K562 (cell line): ENCODE data around the gene ICAM2. TPM values are rescaled to one million over a fixed set of nuclear protein-coding genes. Genes with fewer than 3 reads are reported as not detected.

Experiments
- BRF2 ChIP-seq: IDR thresholded peaks from 3 replicates; pipeline ENCODE4 v1.6.1; 2011; ENCODE audit warnings: borderline replicate concordance, mild to moderate bottlenecking; ENCODE audit not compliant: insufficient read length, insufficient read depth
- CTCF ChIP-seq, 3 experiments: IDR thresholded peaks in 2 of 3; conservative IDR thresholded peaks in 1 of 3; 2 replicates each; pipeline ENCODE4 v1.5.1; 2011 to 2012; ENCODE audit warnings: low read length in 3 of 3, mild to moderate bottlenecking in 3 of 3, control low read depth in 2 of 3, improper control_type of control experiment in 1 of 3, inconsistent platforms in 1 of 3, low read depth in 1 of 3, mixed read lengths in 1 of 3, moderate library complexity in 1 of 3; ENCODE audit not compliant: insufficient read depth in 2 of 3
- FIP1L1 ChIP-seq: fragments of 200-400 bp; formaldehyde crosslinking; IDR thresholded peaks from 2 replicates; pipeline ENCODE4 v1.6.1; 2018; ENCODE audit warnings: mild to moderate bottlenecking, low read depth, low read length; ENCODE audit not compliant: poor library complexity, severe bottlenecking
- KHSRP ChIP-seq: fragments of 450-650 bp; IDR thresholded peaks from 2 replicates; pipeline ENCODE4 v1.6.1; 2017
- MCM2 ChIP-seq: fragments of 450-650 bp; IDR thresholded peaks from 2 replicates; pipeline ENCODE4 v1.6.1; 2017; ENCODE audit warnings: low read depth, mild to moderate bottlenecking
- MYBL2 ChIP-seq, 2 experiments: fragments of 450-650 bp in 1 of 2; sonication (generic) in 1 of 2; formaldehyde crosslinking in 1 of 2; IDR thresholded peaks; 2 replicates each; pipeline versions ENCODE4 v1.6.1 to v1.8.1; 2017 to 2022; ENCODE audit warnings: borderline replicate concordance in 1 of 2, inconsistent platforms in 1 of 2, low read depth in 1 of 2, mild to moderate bottlenecking in 1 of 2, missing genetic modification reagents in 1 of 2, moderate library complexity in 1 of 2
- NONO ChIP-seq, 2 experiments: fragments of 200-400 bp in 1 of 2; fragments of 450-650 bp in 1 of 2; formaldehyde crosslinking in 1 of 2; IDR thresholded peaks; 2 replicates each; pipeline ENCODE4 v1.6.1; 2017; ENCODE audit warnings: low read depth in 2 of 2, mild to moderate bottlenecking in 2 of 2, moderate library complexity in 2 of 2, low read length in 1 of 2
- SMARCB1 ChIP-seq: IDR thresholded peaks from 2 replicates; pipeline ENCODE4 v1.6.1; 2011; ENCODE audit warnings: improper control_type of control experiment, low read depth; ENCODE audit not compliant: insufficient read length
- WHSC1 ChIP-seq: IDR thresholded peaks from one replicate; pipeline ENCODE4 v1.6.1; 2012; ENCODE audit warnings: low read length, control low read depth, inconsistent platforms
- ZNF384 ChIP-seq: IDR thresholded peaks from 2 replicates; pipeline ENCODE4 v1.6.1; 2012; ENCODE audit warnings: low read depth, low read length, improper control_type of control experiment
- ZNF764 ChIP-seq: fragments of 250-450 bp; sonication (Bioruptor Pico); IDR thresholded peaks from 2 replicates; pipeline ENCODE4 v1.4.0; 2020; ENCODE audit warnings: low read depth, mild to moderate bottlenecking, moderate library complexity
- ZNF766 ChIP-seq: fragments of 200-800 bp; sonication (Bioruptor generic); conservative IDR thresholded peaks from 2 replicates; pipeline ENCODE4 v1.6.1; 2016; ENCODE audit warnings: missing genetic modification characterization, missing compliant biosample characterization
- ZNF780A ChIP-seq: fragments of 250-450 bp; sonication (Bioruptor Pico); IDR thresholded peaks from 2 replicates; pipeline ENCODE4 v1.5.0; 2021; ENCODE audit warnings: mild to moderate bottlenecking
- polyA plus RNA-seq, 8 experiments: library from polyadenylated mRNA; depleted of rRNA in 4 of 8; stranded (reverse) in 5 of 8; unstranded in 3 of 8; fragments of >200 nt; fragmentation: Nextera tagmentation in 2 of 8; fragmentation: Illumina TruSeq in 1 of 8; extraction: Ambion mirVana in 2 of 8; extraction: Trizol in 1 of 8; gene quantifications; 2 replicates each; pipeline versions ENCODE4 v1.2.1 to v1.2.3, GENCODE V29; 2011 to 2014; ENCODE audit warnings: inconsistent platforms in 1 of 8, missing spikeins in 1 of 8
- total RNA-seq, 7 experiments: library from RNA; depleted of rRNA in 6 of 7; stranded (reverse); fragments of >200 nt in 6 of 7; fragmentation: Illumina TruSeq in 2 of 7; extraction: Trizol in 2 of 7; gene quantifications; 2 replicates each; pipeline versions ENCODE4 v1.2.1 to v1.2.3, GENCODE V29; 2011 to 2021; ENCODE audit warnings: low replicate concordance in 1 of 7
- TF ChIP-seq, protein P1 (sequence below): fragments of 250-450 bp; sonication (Bioruptor Pico); IDR thresholded peaks from 2 replicates; pipeline ENCODE4 v1.4.0; 2020
- TF ChIP-seq, protein P2 (sequence below): sonication (generic); formaldehyde crosslinking; IDR thresholded peaks from 2 replicates; pipeline ENCODE4 v1.8.1; 2023; ENCODE audit warnings: mild to moderate bottlenecking, missing genetic modification reagents

The ICAM2 gene
- total and polyA plus RNA-seq, 9 of the 15 experiments (the other 6 are each of a cell fraction or from before 2014, with no cell fraction given): 37.9 to 89.4 (median 60.6) TPM

DNA sequence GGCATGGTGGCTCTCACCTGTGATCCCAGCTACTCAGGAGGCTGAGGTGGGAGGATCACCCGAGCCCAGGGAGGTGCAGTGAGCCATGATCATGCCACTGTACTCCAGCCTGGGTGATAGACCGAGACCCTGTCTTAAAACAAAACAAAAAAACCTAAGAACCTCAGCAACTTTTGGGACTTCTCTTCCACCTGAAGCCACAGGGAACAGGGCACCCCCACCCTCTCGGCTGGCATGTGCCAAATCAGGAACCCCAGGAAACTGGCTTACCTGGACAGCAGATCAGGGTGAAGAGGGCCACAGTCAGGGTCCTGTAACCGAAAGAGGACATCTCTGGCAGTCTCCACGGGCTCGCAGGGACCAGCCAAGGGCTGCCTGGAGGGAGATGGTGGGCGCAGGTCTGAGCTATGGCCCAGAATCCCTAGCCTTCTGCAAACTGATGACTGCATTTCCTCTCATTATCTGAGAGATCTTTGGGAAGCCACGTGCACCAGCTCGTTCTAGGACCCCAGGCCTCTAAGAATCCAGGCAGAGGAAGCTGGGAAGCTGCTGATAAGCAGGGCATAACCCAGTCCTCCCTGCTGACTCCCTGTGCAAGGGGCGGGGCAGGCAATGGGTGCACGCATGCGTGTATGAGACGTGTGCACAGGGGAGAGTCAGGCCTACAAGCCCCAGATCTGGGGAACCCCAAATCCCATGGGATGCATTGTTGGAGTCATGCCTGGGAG is 13.9 kb downstream of the ICAM2 start (continued):
- TF ChIP-seq ZNF764 (CRISPR knock-in tag): no peak
- no peak for TF ChIP-seq KHSRP
- no peak for TF ChIP-seq MYBL2 (IDR thresholded peaks at IDR 0.05; ENCODE audit: low read depth)
- no peak for TF ChIP-seq MYBL2 (CRISPR knock-in tag; IDR thresholded peaks at IDR 0.05; ENCODE audit: borderline replicate concordance)
- no peak for TF ChIP-seq ZNF384
- TF ChIP-seq, protein P1, sequence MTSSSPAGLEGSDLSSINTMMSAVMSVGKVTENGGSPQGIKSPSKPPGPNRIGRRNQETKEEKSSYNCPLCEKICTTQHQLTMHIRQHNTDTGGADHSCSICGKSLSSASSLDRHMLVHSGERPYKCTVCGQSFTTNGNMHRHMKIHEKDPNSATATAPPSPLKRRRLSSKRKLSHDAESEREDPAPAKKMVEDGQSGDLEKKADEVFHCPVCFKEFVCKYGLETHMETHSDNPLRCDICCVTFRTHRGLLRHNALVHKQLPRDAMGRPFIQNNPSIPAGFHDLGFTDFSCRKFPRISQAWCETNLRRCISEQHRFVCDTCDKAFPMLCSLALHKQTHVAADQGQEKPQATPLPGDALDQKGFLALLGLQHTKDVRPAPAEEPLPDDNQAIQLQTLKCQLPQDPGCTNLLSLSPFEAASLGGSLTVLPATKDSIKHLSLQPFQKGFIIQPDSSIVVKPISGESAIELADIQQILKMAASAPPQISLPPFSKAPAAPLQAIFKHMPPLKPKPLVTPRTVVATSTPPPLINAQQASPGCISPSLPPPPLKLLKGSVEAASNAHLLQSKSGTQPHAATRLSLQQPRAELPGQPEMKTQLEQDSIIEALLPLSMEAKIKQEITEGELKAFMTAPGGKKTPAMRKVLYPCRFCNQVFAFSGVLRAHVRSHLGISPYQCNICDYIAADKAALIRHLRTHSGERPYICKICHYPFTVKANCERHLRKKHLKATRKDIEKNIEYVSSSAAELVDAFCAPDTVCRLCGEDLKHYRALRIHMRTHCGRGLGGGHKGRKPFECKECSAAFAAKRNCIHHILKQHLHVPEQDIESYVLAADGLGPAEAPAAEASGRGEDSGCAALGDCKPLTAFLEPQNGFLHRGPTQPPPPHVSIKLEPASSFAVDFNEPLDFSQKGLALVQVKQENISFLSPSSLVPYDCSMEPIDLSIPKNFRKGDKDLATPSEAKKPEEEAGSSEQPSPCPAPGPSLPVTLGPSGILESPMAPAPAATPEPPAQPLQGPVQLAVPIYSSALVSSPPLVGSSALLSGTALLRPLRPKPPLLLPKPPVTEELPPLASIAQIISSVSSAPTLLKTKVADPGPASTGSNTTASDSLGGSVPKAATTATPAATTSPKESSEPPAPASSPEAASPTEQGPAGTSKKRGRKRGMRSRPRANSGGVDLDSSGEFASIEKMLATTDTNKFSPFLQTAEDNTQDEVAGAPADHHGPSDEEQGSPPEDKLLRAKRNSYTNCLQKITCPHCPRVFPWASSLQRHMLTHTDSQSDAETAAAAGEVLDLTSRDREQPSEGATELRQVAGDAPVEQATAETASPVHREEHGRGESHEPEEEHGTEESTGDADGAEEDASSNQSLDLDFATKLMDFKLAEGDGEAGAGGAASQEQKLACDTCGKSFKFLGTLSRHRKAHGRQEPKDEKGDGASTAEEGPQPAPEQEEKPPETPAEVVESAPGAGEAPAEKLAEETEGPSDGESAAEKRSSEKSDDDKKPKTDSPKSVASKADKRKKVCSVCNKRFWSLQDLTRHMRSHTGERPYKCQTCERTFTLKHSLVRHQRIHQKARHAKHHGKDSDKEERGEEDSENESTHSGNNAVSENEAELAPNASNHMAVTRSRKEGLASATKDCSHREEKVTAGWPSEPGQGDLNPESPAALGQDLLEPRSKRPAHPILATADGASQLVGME (CRISPR knock-in tag): no peak
- TF ChIP-seq MCM2: no peak
- TF ChIP-seq BRF2: no peak
- peak in 1 of 2 experiments; percentile 33; a peak in 1 of 4 replicates for TF ChIP-seq NONO (IDR thresholded peaks at IDR 0.05; ENCODE audit: low read depth in 2 of 2, low read length in 1 of 2)
- no peak for TF ChIP-seq CTCF (IDR thresholded peaks at IDR 0.05 in 2 of 3, conservative IDR thresholded peaks at IDR 0.05 in 1 of 3; ENCODE audit: insufficient read depth in 2 of 3, low read depth in 1 of 3, low read length in 3 of 3)
- TF ChIP-seq, protein P2, sequence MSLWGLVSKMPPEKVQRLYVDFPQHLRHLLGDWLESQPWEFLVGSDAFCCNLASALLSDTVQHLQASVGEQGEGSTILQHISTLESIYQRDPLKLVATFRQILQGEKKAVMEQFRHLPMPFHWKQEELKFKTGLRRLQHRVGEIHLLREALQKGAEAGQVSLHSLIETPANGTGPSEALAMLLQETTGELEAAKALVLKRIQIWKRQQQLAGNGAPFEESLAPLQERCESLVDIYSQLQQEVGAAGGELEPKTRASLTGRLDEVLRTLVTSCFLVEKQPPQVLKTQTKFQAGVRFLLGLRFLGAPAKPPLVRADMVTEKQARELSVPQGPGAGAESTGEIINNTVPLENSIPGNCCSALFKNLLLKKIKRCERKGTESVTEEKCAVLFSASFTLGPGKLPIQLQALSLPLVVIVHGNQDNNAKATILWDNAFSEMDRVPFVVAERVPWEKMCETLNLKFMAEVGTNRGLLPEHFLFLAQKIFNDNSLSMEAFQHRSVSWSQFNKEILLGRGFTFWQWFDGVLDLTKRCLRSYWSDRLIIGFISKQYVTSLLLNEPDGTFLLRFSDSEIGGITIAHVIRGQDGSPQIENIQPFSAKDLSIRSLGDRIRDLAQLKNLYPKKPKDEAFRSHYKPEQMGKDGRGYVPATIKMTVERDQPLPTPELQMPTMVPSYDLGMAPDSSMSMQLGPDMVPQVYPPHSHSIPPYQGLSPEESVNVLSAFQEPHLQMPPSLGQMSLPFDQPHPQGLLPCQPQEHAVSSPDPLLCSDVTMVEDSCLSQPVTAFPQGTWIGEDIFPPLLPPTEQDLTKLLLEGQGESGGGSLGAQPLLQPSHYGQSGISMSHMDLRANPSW (CRISPR knock-in tag): peak; percentile 76; the same call in 1 of the 2 replicates
- no peak for TF ChIP-seq WHSC1
- peak; percentile 67; the same call in 1 of the 2 replicates for TF ChIP-seq ZNF766 (CRISPR knock-in tag)
- no peak for TF ChIP-seq ZNF780A (CRISPR knock-in tag)
- no peak for TF ChIP-seq FIP1L1
- TF ChIP-seq SMARCB1: no peak
